GM12875 (cell line): ENCODE measurements around the gene DAAM2.

Experiments
- H3K4me3 ChIP-seq: one replicate; pipeline ENCODE4 v1.5.1; 2011; ENCODE audit warnings: low read depth, low read length, control low read depth
- TF ChIP-seq, protein P1 (sequence below): IDR thresholded peaks from 2 replicates; pipeline ENCODE4 v1.5.1; 2011; ENCODE audit warnings: low read depth, mild to moderate bottlenecking, control low read depth, inconsistent platforms, low read length, moderate library complexity, borderline replicate concordance; ENCODE audit not compliant: insufficient read depth

DAAM2 gene

DNA sequence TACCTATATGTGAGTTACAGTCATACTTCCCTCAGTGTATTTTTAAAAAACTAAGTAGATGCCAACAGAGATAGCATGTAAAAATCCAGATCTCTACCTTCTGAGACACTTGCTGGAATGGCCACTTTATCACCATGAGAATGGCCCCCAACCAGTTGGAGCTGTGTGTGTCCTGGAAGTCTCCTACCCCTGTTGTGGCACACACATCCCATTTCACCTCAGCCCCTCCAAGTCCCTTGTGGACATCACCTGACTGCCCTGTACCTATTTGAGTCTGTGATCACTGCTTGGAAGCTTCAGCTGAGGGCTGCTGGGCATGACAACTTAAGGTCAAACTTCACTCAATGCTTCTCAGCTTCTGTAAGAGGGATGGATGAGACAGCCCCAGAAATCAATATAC is 118.0 kb downstream of the DAAM2 start:
- H3K4me3 ChIP-seq = no peak overlapping the region
- TF ChIP-seq, protein P1, sequence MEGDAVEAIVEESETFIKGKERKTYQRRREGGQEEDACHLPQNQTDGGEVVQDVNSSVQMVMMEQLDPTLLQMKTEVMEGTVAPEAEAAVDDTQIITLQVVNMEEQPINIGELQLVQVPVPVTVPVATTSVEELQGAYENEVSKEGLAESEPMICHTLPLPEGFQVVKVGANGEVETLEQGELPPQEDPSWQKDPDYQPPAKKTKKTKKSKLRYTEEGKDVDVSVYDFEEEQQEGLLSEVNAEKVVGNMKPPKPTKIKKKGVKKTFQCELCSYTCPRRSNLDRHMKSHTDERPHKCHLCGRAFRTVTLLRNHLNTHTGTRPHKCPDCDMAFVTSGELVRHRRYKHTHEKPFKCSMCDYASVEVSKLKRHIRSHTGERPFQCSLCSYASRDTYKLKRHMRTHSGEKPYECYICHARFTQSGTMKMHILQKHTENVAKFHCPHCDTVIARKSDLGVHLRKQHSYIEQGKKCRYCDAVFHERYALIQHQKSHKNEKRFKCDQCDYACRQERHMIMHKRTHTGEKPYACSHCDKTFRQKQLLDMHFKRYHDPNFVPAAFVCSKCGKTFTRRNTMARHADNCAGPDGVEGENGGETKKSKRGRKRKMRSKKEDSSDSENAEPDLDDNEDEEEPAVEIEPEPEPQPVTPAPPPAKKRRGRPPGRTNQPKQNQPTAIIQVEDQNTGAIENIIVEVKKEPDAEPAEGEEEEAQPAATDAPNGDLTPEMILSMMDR = no peak

DNA sequence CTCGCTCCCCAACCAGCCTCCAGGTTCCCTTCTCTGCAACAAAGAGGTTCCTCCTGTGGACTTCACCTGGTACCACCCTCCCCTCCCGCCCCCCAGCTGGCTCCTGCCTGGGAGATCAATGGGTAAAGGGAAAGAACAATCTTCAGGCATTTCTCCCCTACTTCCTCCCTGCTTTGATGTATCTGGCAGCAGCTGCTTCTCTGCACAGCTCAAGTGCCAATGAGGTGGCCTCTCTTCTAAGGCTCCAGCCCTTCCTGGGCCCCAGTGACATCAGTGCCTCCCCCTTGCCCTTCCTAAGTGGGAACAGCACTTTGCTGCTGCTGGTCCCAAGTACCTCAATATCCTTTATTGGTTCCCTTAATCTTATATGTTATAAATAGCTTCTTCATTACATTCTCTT is 118.6 kb downstream of the DAAM2 start:
- TF ChIP-seq, protein P1 = no peak
- no peak overlapping the region for H3K4me3 ChIP-seq

DNA sequence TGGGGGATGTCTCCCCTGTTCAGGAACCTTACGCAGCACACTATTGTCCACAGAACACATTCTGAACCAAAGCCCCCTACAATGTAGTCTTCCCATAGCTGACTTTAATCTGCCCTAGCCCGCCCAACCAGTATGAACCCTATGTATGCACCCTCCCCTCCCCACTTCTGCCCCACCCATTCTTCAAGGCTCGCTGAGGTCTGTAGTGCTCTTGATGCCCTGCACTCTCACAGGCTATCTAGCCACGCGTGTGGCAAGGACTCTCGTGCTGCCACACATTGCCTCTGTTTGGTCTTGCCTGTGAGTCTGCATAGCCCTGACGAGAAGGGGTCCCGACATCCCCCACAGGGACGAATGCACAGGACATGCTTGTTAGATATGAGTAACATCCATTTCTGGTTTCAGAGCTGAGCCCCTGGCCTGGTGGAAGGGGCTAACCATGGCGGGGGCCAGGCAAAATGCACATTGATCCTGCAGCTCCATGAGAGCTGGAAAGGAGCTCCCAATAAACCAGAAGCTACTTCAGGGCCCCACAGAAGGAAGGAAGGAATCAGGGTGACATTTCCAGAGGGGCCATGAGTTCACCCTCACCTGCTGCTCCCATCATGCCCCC is 119.4 kb downstream of the DAAM2 start:
- TF ChIP-seq, protein P1 = no peak
- H3K4me3 ChIP-seq = no peak overlapping the region

DNA sequence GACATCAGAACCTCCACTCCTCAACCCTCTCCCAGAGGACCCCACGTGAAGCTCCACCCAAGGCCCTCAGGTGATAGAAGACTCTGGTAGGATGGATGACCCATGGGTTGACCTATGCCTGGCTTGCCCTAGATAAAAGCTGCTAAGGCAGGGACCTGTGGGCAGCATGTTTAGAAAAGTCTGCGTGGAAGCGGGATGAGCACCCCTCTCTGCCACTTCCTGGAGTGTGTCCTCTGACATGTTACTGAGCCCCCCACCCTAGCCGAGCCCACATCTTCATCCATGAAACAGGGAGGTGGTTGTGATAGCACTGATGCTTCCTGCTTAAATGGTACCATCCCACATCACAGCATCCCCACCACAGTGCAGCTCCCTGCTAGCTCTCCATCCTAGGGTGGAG is 120.3 kb downstream of the DAAM2 start:
- TF ChIP-seq, protein P1 = no peak
- no peak overlapping the region for H3K4me3 ChIP-seq

DNA sequence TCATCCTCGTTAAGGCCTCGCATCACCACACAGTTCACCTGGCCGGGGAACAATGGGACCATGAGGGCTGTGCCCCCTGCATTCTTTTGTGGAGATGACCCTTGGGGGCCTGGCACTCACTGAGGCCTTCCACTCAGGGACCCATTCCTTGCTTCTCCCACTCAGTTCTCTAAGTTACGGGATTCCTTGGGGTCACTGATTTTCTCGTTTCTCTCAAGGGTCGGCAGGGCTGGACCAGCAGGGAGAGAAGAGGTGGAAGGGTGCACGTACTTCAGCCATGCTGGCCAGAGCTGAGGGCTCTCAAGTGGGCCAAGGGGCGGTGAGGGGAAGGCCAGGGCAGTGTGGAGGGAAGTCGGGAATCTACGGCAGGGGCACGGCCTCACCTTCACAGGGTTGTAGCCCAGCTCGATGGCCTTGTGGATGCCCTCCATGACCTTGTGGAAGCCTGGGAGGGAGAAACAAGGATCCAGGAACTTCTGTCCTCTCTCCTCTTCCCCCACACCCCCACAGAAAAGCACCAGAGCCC is 121.3 kb downstream of the DAAM2 start:
- no peak overlapping the region for H3K4me3 ChIP-seq
- TF ChIP-seq, protein P1 = no peak

DNA sequence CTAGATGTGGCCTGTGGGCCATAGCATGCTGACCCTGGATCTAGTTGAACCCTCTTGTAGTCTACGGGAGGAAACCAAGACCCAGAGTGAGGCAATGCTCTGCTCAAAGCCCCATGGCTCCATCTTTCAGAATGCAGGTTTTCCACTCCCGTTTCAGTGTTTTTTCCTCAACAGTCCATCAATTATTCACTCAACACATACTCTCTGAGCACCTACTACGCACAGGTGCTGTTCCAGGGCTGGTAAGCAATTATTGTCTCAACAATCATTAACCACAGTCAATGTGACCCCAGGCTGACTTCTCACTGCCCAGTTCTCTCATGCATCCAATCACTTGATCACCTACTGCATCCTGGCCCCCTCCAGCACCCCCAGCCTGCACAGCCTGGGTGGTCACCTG is 122.1 kb downstream of the DAAM2 start:
- H3K4me3 ChIP-seq = no peak overlapping the region
- TF ChIP-seq, protein P1 = no peak

DNA sequence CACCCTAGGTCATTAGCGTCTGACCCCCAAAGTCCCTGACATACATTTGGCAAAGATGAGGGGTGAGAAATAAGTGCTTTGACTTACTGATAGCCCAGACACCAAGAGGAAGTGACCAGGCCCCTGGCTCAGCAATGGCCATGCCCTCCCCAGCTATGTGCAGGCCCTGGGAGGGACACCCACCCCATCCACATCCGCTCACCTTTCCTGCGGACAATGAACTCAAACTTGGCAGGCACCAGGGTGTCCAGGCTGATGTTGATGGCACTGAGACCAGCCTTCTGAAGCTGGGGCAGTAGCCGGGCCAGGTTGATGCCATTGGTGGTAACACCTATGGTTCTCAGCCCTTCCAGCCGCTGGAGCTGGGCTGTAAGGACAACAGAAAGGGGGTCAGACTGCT is 123.7 kb downstream of the DAAM2 start:
- H3K4me3 ChIP-seq = no peak overlapping the region
- TF ChIP-seq, protein P1 = no peak
